DMS114 treated with DMSO at 0.1 percent for 48 hours (cell line): ENCODE data around the gene BSND.

Experiments
- DNase-seq: peaks from one replicate; lab custom pipeline; 2025; ENCODE audit not compliant: unreplicated experiment; lab: John Stamatoyannopoulos, UW

The BSND gene

DNA sequence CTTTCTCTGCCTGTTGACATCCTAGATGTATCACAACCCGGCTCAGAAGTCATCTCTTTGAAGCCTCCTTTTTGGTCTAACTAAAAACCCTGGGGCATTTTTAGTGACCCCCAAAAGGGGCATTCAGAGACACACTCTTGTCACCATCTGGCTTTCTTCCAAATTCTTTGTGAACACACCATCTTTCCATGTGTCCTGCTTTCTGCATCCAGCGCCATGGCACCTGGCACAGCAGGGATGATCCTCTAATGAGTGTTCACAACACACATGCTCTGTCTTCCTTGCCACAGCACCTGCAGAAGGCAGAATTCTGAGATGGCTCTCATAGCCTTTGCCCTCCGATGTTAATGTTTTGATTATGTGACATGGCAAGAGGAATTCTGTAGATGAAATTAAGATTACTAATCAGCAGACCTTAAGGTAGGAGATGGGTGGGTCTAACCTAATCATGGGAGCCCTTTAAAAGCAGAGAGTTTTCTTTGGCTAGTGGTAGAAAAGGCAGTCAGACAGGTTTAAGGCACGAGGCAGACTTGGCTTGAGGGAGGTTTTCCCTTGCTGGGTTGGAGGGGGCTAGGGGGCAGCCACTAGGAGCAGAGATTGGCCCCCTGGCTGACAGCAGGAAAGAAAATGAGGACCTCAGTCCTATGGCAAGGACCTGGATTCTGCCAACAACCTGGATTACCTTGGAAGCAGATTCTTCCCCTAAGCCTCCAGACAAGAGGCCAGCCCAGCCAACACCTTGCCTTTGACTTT is 23.2 kb upstream of the BSND start:
- no peak for DNase-seq

- DNase-seq = no peak
Measured at GRCh38 chr1:54976747-54977146, 22.0 kb upstream of the BSND start.

GRCh38 chr1:54977533-54978297 is 21.0 kb upstream of the BSND start:
- DNase-seq = no peak

DNA sequence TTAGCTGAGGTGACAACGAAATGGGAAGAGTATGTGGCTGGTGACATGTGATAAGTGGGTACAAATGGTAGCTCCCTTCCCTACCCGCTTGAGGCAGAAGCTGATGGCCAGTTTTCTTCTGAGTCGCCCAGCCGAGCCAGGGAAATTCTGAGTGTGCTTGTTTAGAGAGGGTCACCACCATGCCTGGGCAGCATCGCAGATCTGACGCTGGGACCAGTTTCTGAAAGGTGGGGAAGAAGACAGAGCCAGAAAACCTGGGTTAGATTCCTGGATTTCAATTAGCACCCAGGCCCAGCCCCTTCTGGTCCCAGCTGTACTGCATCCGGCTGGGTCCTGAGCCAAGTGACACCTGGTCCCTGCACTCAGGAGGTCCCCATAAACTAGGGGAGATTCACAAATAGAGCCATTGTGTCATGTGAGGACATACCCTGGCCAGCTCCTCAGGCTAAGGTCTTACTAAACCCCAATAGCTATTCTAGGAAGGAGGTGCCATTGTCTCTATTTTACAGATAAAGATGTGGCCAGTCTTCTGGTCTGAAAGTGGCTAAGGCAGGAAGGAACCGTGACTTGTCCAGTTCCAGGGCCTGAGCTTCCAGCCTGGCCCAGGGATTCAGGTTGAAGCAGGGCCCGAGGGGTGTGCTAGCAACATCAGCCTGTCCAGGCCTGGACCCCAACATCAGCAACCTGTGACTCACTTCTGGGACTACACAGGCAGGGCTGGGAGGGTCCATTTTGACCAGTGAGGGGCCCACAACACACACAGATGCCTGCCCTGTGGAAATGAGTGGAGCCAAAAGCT is 20.0 kb upstream of the BSND start:
- no peak for DNase-seq

- DNase-seq = no peak
Measured at GRCh38 chr1:54979327-54979891, 19.3 kb upstream of the BSND start.

- DNase-seq = no peak
Measured at GRCh38 chr1:54980046-54980527, 18.6 kb upstream of the BSND start.

DNA sequence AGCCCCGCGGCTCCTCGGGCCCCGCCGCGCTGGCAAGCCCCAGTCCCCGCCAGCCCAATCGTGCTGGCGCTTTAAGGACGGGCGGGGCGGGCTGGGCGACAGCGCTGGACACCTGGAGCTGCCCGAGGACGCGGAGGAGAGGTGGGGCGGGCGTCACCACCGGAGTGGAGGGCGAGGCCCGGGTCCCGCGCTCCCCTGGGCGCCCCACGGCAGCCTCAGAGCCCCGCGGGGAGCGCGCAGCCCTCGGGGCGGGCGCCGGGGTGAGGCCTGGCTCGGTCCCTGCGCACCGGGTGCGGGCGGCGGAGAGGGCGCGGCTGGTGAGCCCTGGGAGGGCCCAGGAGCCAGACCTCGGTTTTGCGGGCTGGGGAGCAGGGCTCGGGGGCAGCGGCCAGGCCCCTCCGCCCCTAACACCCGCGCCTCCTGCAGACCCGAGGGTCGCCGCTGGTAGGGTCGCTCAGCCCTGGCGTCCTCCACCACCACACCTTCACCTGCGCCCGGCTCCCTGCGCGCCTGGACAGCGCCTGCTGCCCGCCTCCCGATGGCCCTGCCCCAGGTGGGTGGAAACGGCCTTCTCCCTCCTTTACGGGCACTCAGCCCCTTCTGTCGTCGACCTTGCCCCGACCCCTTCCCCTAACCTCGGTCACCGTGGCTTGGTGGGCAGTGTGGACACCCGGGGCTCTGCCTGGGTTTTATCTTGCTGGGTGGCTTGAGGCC is 18.0 kb upstream of the BSND start, which contains the start of gene TMEM61:
Gene TMEM61 (plus strand): TSS at position 101 of the 714 bp plus-strand sequence. CDS start 438 bp downstream, at position 539.
- DNase-seq = no peak

- no peak for DNase-seq
Measured at GRCh38 chr1:54981466-54981865, 17.3 kb upstream of the BSND start.

DNA sequence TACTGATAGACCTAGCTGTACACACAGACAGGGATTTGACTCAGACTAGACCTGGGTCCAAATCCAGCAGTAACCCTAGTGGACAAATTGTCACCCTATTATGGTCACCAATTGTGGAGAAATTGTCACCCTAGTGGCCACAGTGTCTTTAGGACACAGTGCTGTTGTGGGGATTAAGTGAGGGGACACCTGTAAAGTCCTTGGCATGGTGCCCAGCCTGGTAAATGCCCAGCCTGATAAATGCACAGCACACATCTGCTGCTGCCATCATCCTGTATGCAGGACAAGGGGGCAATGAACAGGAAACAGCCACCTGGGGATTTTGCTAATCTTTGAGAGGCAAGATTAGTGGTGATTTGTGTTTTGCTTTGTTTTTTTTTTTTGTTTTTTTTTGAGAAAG is 16.0 kb upstream of the BSND start:
- no peak for DNase-seq

- no peak for DNase-seq
Measured at GRCh38 chr1:54984131-54984842, 14.4 kb upstream of the BSND start.

- no peak for DNase-seq
Measured at GRCh38 chr1:54985556-54985955, 13.2 kb upstream of the BSND start.

GRCh38 chr1:54986025-54986424 is 12.7 kb upstream of the BSND start:
- no peak for DNase-seq

DNA sequence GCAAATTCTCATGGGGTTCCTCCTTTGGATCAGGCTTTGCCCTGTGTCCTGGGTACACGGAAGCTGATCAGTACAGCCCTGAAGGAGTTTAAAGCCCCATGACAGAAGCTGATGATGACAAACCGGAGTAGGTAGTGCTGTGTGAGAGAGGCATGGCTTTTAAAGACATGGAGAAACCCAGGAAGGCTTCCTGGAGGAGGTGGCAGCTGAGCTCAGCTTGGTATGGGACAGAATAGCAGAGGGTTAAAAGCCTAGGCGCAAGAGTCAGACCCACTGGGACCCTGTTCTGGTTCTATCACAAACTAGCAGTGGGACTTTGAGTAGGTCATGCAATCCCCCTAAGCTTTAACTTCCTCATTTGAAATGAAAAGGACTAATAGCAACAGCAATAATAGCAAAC is 12.2 kb upstream of the BSND start:
- no peak for DNase-seq

GRCh38 chr1:54987427-54987826 is 11.3 kb upstream of the BSND start:
- DNase-seq = no peak

DNA sequence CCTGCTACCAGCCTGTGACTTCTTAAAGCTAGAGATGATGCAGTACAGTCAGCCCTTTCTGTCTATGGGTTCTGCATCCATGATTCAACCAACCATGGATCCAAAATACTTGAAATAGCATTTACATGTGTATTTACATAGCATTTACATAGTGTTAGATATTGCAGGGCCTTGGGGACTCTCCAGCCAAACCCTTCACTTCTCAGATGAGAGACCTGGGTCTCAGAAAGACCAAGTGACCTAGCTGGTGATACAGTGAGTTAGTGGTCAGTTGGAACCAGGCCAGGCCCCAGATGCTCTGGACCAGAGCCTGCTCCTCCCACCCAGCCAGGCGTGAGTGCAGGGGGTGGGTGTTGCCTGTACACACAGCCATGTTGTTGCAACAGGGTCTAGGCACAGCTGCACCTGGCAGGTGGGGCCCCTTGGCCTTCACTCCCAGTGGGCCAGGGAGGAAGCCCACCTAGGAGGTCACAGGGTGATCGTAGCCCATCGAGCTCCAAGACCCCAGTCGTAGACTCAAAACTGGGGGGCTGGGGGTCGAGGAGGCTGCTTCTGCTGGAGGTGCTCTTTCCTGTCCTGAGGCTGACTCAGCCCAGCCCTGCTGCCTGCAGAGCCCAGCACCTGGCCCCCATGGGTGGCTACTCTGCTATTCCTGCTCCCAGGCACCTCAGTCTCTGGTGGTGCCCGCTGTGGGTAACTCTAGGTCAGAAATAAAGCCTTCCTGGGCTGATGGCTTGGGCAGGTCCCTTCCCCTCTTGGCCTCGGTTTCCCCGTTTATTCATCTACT is 10.6 kb upstream of the BSND start:
- no peak for DNase-seq

GRCh38 chr1:54988975-54989374 is 9.8 kb upstream of the BSND start:
- DNase-seq = no peak

- no peak for DNase-seq
Measured at GRCh38 chr1:54989473-54989872, 9.3 kb upstream of the BSND start.

- DNase-seq = no peak
Measured at GRCh38 chr1:54989968-54990810, 8.5 kb upstream of the BSND start.
